Measurements from ENCODE around the gene OR2AG2. TPM values are rescaled to one million over a fixed set of nuclear protein-coding genes. Genes with fewer than 3 reads are reported as not detected.
A peak's percentile ranks its signal among the peaks of the same experiment; 100 is the strongest.
"Not testable (repeated sequence)": the region's sequence is repeated elsewhere in the genome, so short reads cannot be mapped to it uniquely, and the experiment has no call there.

The OR2AG2 gene
- not detected for total RNA-seq
- not detected for polyA plus RNA-seq
- long read RNA-seq, donor 1 = 0 reads
- long read RNA-seq, donor 2 = 0 reads
- long read RNA-seq, donor 3 = 0 reads
- long read RNA-seq, donor 4 = 0 reads

GRCh38 chr11:6771926-6772893, at the start of gene OR2AG2:
Gene OR2AG2 (minus strand): TSS chr11:6771976. CDS start chr11:6768957, 3,019 bp downstream.
- Histone ChIP-seq H3K27me3 (ENCODE audit: control insufficient read depth, insufficient read depth) (no peaks in the 10 kb centered on the region), H3K4me1 (ENCODE audit: control insufficient read depth, insufficient read depth, low read length) (no peaks in the 10 kb centered on the region), H3K9me3 (ENCODE audit: control insufficient read depth, low read length) (no peaks in the 10 kb centered on the region), H3K4me3 (ENCODE audit: low read length) (no peak within 1 kb of the TSS), H3K27ac (ENCODE audit: low read length) (no peak within 1 kb of the TSS)
- WGBS = 81% methylated on average over 4 of the region's 4 CpGs
- ATAC-seq (no peak), DNase-seq (no peak)
- intact Hi-C loops (cut with DNase I) = no loop called here

GRCh38 chr11:6818967-6819366, 47.2 kb upstream of the OR2AG2 start:
- 89% methylated on average over 5 of the region's 5 CpGs for WGBS
- H3K9me3 ChIP-seq (ENCODE audit: control insufficient read depth, low read length) = no peaks in the 10 kb centered on the region
- H3K27me3 ChIP-seq (ENCODE audit: control insufficient read depth, insufficient read depth) = no peaks in the 10 kb centered on the region
- H3K4me3 ChIP-seq (ENCODE audit: low read length) = no peak overlapping the region
- no peak for ATAC-seq
- intact Hi-C loops (cut with DNase I) = no loop called here
- no peaks in the 10 kb centered on the region for H3K4me1 ChIP-seq (ENCODE audit: control insufficient read depth, insufficient read depth, low read length)
- no peak overlapping the region for H3K27ac ChIP-seq (ENCODE audit: low read length)
- DNase-seq = no peak

- H3K4me1 ChIP-seq (ENCODE audit: control insufficient read depth, insufficient read depth, low read length) = no peaks in the 10 kb centered on the region
- no peak overlapping the region for H3K27ac ChIP-seq (ENCODE audit: low read length)
- H3K4me3 ChIP-seq (ENCODE audit: low read length) = no peak overlapping the region
- intact Hi-C loops (cut with DNase I) = no loop called here
- no peak for ATAC-seq
- no peaks in the 10 kb centered on the region for H3K27me3 ChIP-seq (ENCODE audit: control insufficient read depth, insufficient read depth)
- H3K9me3 ChIP-seq (ENCODE audit: control insufficient read depth, low read length) = no peaks in the 10 kb centered on the region
- 59% methylated on average over 1 of the region's 1 CpG for WGBS
- DNase-seq = no peak
Observed at GRCh38 chr11:6817694-6818093, 45.9 kb upstream of the OR2AG2 start.

GRCh38 chr11:6813656-6814055, 41.9 kb upstream of the OR2AG2 start:
- no peak overlapping the region for H3K27ac ChIP-seq (ENCODE audit: low read length)
- H3K27me3 ChIP-seq (ENCODE audit: control insufficient read depth, insufficient read depth) = no peaks in the 10 kb centered on the region
- intact Hi-C loops (cut with DNase I) = no loop called here
- DNase-seq = no peak
- H3K4me1 ChIP-seq (ENCODE audit: control insufficient read depth, insufficient read depth, low read length) = no peaks in the 10 kb centered on the region
- no peak overlapping the region for H3K4me3 ChIP-seq (ENCODE audit: low read length)
- no peak for ATAC-seq
- no peaks in the 10 kb centered on the region for H3K9me3 ChIP-seq (ENCODE audit: control insufficient read depth, low read length)
- WGBS = 61% methylated on average over 2 of the region's 2 CpGs

GRCh38 chr11:6812390-6813005, 40.7 kb upstream of the OR2AG2 start:
- intact Hi-C loops (cut with DNase I) = no loop called here
- no peak overlapping the region for H3K4me3 ChIP-seq (ENCODE audit: low read length)
- H3K27me3 ChIP-seq (ENCODE audit: control insufficient read depth, insufficient read depth) = no peaks in the 10 kb centered on the region
- H3K27ac ChIP-seq (ENCODE audit: low read length) = no peak overlapping the region
- DNase-seq = no peak
- no peaks in the 10 kb centered on the region for H3K9me3 ChIP-seq (ENCODE audit: control insufficient read depth, low read length)
- WGBS = 15% methylated on average over 6 of the region's 6 CpGs
- H3K4me1 ChIP-seq (ENCODE audit: control insufficient read depth, insufficient read depth, low read length) = no peaks in the 10 kb centered on the region
- ATAC-seq = peak; percentile 32 to 33

- H3K9me3 ChIP-seq (ENCODE audit: control insufficient read depth, low read length); H3K4me3 ChIP-seq (ENCODE audit: low read length); DNase-seq; H3K27ac ChIP-seq (ENCODE audit: low read length); intact Hi-C loops (cut with DNase I); ATAC-seq; H3K27me3 ChIP-seq (ENCODE audit: control insufficient read depth, insufficient read depth); H3K4me1 ChIP-seq (ENCODE audit: control insufficient read depth, insufficient read depth, low read length): not testable (repeated sequence)
Observed at GRCh38 chr11:6801075-6801474, 29.3 kb upstream of the OR2AG2 start.

- no peaks in the 10 kb centered on the region for H3K4me1 ChIP-seq (ENCODE audit: control insufficient read depth, insufficient read depth, low read length)
- WGBS = 78% methylated on average over 1 of the region's 1 CpG
- no peak for DNase-seq
- no peaks in the 10 kb centered on the region for H3K9me3 ChIP-seq (ENCODE audit: control insufficient read depth, low read length)
- ATAC-seq = no peak
- intact Hi-C loops (cut with DNase I) = no loop called here
- H3K4me3 ChIP-seq (ENCODE audit: low read length) = no peak within 1 kb of the TSS
- no peaks in the 10 kb centered on the region for H3K27me3 ChIP-seq (ENCODE audit: control insufficient read depth, insufficient read depth)
- no peak within 1 kb of the TSS for H3K27ac ChIP-seq (ENCODE audit: low read length)
Observed at GRCh38 chr11:6799402-6799801, 27.6 kb upstream of the OR2AG2 start, which contains the start of gene OR6A2. Gene OR6A2 (minus strand): TSS chr11:6799689. CDS start chr11:6795708, 3,981 bp downstream.

- WGBS = 88% methylated on average over 4 of the region's 4 CpGs
Observed at GRCh38 chr11:6794639-6795038, 22.9 kb upstream of the OR2AG2 start.

GRCh38 chr11:6790546-6790945, 18.8 kb upstream of the OR2AG2 start:
- ATAC-seq = no peak
- intact Hi-C loops (cut with DNase I) = no loop called here
- no peaks in the 10 kb centered on the region for H3K9me3 ChIP-seq (ENCODE audit: control insufficient read depth, low read length)

More at GRCh38 chr11:6794639-6795038, 22.9 kb upstream of the OR2AG2 start:
- H3K4me1 ChIP-seq (ENCODE audit: control insufficient read depth, insufficient read depth, low read length) = no peaks in the 10 kb centered on the region
- DNase-seq (no peak), ATAC-seq (no peak)
- H3K27ac ChIP-seq (ENCODE audit: low read length) = no peak overlapping the region
- intact Hi-C loops (cut with DNase I) = no loop called here
- H3K4me3 ChIP-seq (ENCODE audit: low read length) = no peak overlapping the region
- no peaks in the 10 kb centered on the region for H3K27me3 ChIP-seq (ENCODE audit: control insufficient read depth, insufficient read depth)
- H3K9me3 ChIP-seq (ENCODE audit: control insufficient read depth, low read length) = no peaks in the 10 kb centered on the region

GRCh38 chr11:6782720-6783119, 10.9 kb upstream of the OR2AG2 start, which contains the start of gene OR2AG1:
Gene OR2AG1 (plus strand): TSS chr11:6783020. CDS start chr11:6785038, 2,018 bp downstream.
- no peaks in the 10 kb centered on the region for H3K4me1 ChIP-seq (ENCODE audit: control insufficient read depth, insufficient read depth, low read length)
- H3K27ac ChIP-seq (ENCODE audit: low read length) = no peak within 1 kb of the TSS
- WGBS = 50% methylated on average over 2 of the region's 2 CpGs
- intact Hi-C loops (cut with DNase I) = no loop called here
- H3K27me3 ChIP-seq (ENCODE audit: control insufficient read depth, insufficient read depth) = no peaks in the 10 kb centered on the region
- H3K4me3 ChIP-seq (ENCODE audit: low read length) = no peak within 1 kb of the TSS
- no peaks in the 10 kb centered on the region for H3K9me3 ChIP-seq (ENCODE audit: control insufficient read depth, low read length)
- ATAC-seq = no peak
- DNase-seq = no peak

More at GRCh38 chr11:6790546-6790945, 18.8 kb upstream of the OR2AG2 start:
- no peak overlapping the region for H3K4me3 ChIP-seq (ENCODE audit: low read length)
- 73% methylated on average over 2 of the region's 2 CpGs for WGBS
- H3K4me1 ChIP-seq (ENCODE audit: control insufficient read depth, insufficient read depth, low read length) = no peaks in the 10 kb centered on the region
- H3K27me3 ChIP-seq (ENCODE audit: control insufficient read depth, insufficient read depth) = no peaks in the 10 kb centered on the region
- no peak for DNase-seq
- H3K27ac ChIP-seq (ENCODE audit: low read length) = no peak overlapping the region

- intact Hi-C loops (cut with DNase I) = no loop called here
- H3K27me3 ChIP-seq (ENCODE audit: control insufficient read depth, insufficient read depth) = no peaks in the 10 kb centered on the region
- no peak for ATAC-seq
Observed at GRCh38 chr11:6780829-6781228, 9.1 kb upstream of the OR2AG2 start.

More at GRCh38 chr11:6780829-6781228, 9.1 kb upstream of the OR2AG2 start:
- Histone ChIP-seq H3K27ac (ENCODE audit: low read length) (no peak overlapping the region), H3K4me1 (ENCODE audit: control insufficient read depth, insufficient read depth, low read length) (no peaks in the 10 kb centered on the region), H3K9me3 (ENCODE audit: control insufficient read depth, low read length) (no peaks in the 10 kb centered on the region), H3K4me3 (ENCODE audit: low read length) (no peak overlapping the region)
- no peak for DNase-seq
